ENCODE results near the gene CKLF.
"Not testable (repeated sequence)": the region's sequence is repeated elsewhere in the genome, so short reads cannot be mapped to it uniquely, and the experiment has no call there.

Gene CKLF

DNA sequence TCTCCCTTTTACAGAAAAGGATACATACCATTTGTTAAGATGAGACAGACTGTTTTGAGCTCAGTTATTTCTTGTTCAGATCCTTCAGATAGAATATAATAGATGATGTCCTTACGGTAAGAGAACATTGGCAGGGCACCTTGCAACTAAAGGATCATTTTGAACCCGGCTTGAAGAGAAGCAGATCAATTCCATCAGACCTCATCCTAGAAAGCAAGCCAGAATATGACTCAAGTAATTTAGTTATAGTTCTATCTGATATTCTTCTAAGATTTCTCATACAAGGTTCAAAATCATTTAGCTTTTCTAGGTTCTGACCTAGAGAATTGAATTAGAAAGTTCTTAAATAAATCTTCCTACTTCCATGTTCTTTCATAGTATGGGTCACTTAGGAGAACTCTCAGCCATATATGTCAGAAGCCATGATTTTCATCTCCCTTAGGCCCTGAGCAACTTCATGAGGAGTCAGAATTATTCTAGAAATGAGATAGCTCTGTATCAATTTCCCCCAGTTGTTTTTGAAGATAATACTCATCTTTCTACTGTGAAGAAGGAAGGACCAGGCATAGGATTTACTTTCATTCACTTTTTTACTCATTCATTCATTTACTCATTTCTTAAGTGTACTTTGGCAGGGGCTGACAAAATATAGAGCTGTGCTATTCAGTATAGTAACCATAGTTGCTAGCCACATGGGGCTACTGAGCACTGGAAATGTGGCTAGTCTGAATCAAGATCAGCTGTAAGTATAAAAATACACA, 11.4 kb downstream of the CKLF start:
- Histone ChIP-seq H3K27me3 (replicated peaks; ENCODE audit: control insufficient read depth, insufficient read depth, low read length) (no peaks in the 10 kb centered on the region), H3K4me1 (ENCODE audit: control insufficient read depth, insufficient read depth, low read length) (peaks cover 17% of the 10 kb centered on the region), H3K9me3 (ENCODE audit: control insufficient read depth, low read length) (no peaks in the 10 kb centered on the region), H3K36me3 (ENCODE audit: control insufficient read depth, insufficient read depth, low read length, severe bottlenecking) (peaks cover 24% of the 10 kb centered on the region), H3K9ac (ENCODE audit: low read length) (no peak overlapping the region), H3K4me3 (ENCODE audit: low read length) (no peak overlapping the region)
- DNase-seq (ENCODE audit: low read depth), result no peak

DNA sequence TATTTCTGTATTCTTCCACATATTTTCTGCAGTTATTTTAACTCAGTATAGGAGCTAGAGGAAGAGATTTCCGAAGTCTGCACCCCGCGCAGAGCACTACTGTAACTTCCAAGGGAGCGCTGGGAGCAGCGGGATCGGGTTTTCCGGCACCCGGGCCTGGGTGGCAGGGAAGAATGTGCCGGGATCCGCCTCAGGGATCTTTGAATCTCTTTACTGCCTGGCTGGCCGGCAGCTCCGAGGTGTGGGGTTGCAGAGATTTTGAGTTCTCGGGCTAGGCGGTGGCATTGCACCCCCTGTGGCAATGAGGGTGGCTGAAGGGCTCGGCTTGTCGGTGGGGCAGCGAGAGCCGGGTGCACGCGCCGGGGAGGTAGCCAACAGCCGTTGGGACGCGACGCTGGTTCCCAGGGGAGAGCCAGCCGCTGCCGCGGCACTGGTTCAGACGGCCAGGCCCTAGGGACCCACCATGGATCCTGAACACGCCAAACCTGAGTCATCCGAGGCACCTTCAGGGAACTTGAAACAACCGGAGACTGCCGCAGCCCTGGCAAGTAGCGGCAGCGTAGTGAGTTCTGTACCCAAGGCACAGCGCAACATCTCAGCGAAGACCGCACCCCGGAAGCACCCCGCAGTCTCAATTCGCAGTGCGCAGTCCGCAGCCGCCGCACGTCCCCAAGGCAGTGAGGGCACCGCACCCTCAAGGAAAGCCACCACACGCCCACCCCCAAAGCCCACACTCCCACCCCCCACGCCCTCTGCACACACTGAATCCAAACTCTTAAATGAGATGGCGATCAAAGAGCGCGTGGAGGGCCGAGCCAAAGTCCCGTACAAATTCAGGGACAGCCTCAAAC, 13.9 kb downstream of the CKLF start, which contains the start of gene CMTM1:
TSS of gene CMTM1 (plus strand) at position 389 of the 851 bp plus-strand sequence. CDS start at position 464, 75 bp downstream.
- H3K36me3 ChIP-seq (ENCODE audit: control insufficient read depth, insufficient read depth, low read length, severe bottlenecking), result peaks cover 21% of the 10 kb centered on the region
- no peak within 1 kb of the TSS for H3K9ac ChIP-seq (ENCODE audit: low read length)
- H3K27me3 ChIP-seq (replicated peaks; ENCODE audit: control insufficient read depth, insufficient read depth, low read length), result no peaks in the 10 kb centered on the region
- DNase-seq (ENCODE audit: low read depth), result no peak
- H3K4me3 ChIP-seq (ENCODE audit: low read length), result no peak within 1 kb of the TSS
- H3K4me1 ChIP-seq (ENCODE audit: control insufficient read depth, insufficient read depth, low read length), result peaks cover 32% of the 10 kb centered on the region
- no peaks in the 10 kb centered on the region for H3K9me3 ChIP-seq (ENCODE audit: control insufficient read depth, low read length)

DNA sequence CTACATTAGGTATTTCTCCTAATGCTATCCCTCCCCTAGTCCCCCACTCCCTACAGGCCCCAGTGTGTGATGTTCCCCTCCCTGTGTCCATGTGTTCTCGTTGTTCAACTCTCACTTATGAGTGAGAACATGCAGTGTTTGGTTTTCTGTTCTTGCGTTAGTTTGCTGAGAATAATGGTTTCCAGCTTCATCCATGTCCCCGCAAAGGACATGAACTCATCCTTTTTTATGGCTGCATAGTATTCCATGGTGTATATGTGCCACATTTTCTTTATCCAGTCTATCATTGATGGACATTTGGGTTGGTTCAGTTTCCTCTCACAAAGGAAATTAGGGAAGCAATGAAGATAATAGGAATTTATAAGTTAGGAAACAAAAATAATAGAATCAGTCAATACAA, 14.9 kb downstream of the CKLF start:
- not testable (repeated sequence) for H3K4me3 ChIP-seq (ENCODE audit: low read length); DNase-seq (ENCODE audit: low read depth); H3K9me3 ChIP-seq (ENCODE audit: control insufficient read depth, low read length); H3K9ac ChIP-seq (ENCODE audit: low read length); H3K27me3 ChIP-seq (replicated peaks; ENCODE audit: control insufficient read depth, insufficient read depth, low read length)
- Histone ChIP-seq H3K4me1 (ENCODE audit: control insufficient read depth, insufficient read depth, low read length) (peaks cover 29% of the 10 kb centered on the region), H3K36me3 (ENCODE audit: control insufficient read depth, insufficient read depth, low read length, severe bottlenecking) (peaks cover 21% of the 10 kb centered on the region)

DNA sequence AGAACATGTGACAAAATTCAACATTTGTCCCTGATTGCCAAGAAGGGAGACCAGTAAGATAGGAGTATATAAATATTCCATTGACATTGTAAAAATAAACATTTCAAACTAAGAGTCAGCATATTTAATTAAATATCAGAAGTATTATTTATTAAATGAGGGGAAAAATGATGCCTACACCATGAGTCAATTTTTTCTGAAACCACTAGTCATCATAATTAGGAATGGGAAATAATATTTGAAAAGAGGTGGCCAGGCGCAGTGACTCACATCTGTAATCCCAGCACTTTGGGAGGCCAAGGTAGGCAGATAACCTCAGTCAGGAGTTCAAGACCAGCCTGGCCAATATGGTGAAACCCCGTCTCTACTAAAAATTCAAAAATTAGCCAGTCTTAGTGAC, 16.0 kb downstream of the CKLF start:
- Histone ChIP-seq H3K36me3 (ENCODE audit: control insufficient read depth, insufficient read depth, low read length, severe bottlenecking) (peaks cover 21% of the 10 kb centered on the region), H3K4me3 (ENCODE audit: low read length) (no peak overlapping the region), H3K9ac (ENCODE audit: low read length) (no peak overlapping the region), H3K4me1 (ENCODE audit: control insufficient read depth, insufficient read depth, low read length) (peaks cover 29% of the 10 kb centered on the region), H3K9me3 (ENCODE audit: control insufficient read depth, low read length) (no peaks in the 10 kb centered on the region), H3K27me3 (replicated peaks; ENCODE audit: control insufficient read depth, insufficient read depth, low read length) (no peaks in the 10 kb centered on the region)
- no peak for DNase-seq (ENCODE audit: low read depth)

DNA sequence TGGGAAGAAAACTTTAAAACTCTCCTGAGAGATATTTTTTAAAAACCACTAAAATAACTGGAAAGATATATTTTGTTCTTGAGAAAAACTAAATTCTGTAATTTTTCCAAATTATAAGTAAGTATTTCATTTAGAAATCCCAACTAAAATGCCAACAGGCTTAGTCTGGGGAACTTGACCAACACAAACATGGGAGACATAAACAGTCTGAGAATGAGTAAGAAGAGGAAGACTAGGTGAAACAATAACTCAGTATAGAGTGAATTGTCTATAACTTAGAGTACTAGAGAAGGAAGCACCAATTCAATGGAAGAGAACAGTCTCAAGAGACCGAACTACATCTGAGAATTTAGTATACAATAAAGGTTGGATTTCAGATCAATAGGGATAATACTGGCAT, 16.8 kb downstream of the CKLF start:
- peak; percentile 82 for DNase-seq (ENCODE audit: low read depth)
- H3K36me3 ChIP-seq (ENCODE audit: control insufficient read depth, insufficient read depth, low read length, severe bottlenecking), result peaks cover 17% of the 10 kb centered on the region
- H3K4me3 ChIP-seq (ENCODE audit: low read length), result peak overlapping the region; percentile 47
- no peaks in the 10 kb centered on the region for H3K27me3 ChIP-seq (replicated peaks; ENCODE audit: control insufficient read depth, insufficient read depth, low read length)
- no peaks in the 10 kb centered on the region for H3K9me3 ChIP-seq (ENCODE audit: control insufficient read depth, low read length)
- H3K9ac ChIP-seq (ENCODE audit: low read length), result peak overlapping the region; percentile 49
- H3K4me1 ChIP-seq (ENCODE audit: control insufficient read depth, insufficient read depth, low read length), result peaks cover 29% of the 10 kb centered on the region

DNA sequence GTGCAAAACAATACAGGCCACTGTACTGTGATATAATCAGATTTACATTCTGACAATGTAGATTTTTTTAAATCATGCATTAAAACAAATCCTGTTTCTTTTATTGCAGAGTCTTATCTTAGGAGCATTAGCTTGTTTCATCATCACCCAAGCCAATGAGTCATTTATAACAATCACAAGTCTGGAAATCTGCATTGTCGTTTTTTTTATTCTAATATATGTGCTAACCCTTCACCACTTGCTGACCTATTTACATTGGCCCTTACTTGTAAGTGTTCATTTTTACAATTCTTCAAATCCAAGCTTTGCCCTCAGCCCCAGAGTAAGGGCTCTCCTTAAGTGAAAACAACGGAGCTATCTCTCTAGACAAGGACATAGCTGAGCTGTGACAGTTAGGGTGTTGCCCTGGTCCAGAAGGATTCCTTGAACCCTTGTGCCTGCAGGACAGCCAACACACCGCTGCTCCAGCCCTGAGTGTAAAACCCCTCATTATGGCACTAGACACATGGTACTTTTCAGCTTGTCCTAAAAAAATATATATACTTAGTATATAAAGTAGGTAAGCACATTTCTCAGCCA, 17.5 kb downstream of the CKLF start:
- peak; percentile 80 for DNase-seq (ENCODE audit: low read depth)
- peak overlapping the region; percentile 49 for H3K9ac ChIP-seq (ENCODE audit: low read length)

DNA sequence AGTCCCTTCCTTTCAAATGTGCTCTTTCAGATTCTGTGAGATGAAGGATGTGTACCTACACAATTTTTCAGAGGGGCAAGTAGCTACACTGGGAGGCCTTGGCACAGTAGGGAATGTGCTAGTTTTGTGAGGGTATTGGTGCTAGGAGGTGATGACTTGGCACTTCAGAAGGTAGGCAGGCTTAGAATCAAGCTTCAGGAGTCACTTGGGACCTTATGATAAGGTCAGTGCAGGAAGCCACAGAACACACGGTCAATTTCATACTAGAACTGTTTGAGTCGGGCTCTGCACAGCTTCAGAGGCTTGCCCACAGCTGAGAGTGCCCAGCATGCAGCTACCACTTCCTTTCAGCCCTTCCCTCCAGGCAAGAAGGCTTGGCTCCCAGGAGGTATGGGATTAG, 20.0 kb downstream of the CKLF start:
- no peaks in the 10 kb centered on the region for H3K36me3 ChIP-seq (ENCODE audit: control insufficient read depth, insufficient read depth, low read length, severe bottlenecking)
- no peaks in the 10 kb centered on the region for H3K9me3 ChIP-seq (ENCODE audit: control insufficient read depth, low read length)
- no peak for DNase-seq (ENCODE audit: low read depth)
- no peak overlapping the region for H3K4me3 ChIP-seq (ENCODE audit: low read length)
- peaks cover under 1% of the 10 kb centered on the region for H3K27me3 ChIP-seq (replicated peaks; ENCODE audit: control insufficient read depth, insufficient read depth, low read length)
- no peak overlapping the region for H3K9ac ChIP-seq (ENCODE audit: low read length)
- peaks cover 32% of the 10 kb centered on the region for H3K4me1 ChIP-seq (ENCODE audit: control insufficient read depth, insufficient read depth, low read length)

More for the DNA sequence above, 17.5 kb downstream of the CKLF start:
- Histone ChIP-seq H3K36me3 (ENCODE audit: control insufficient read depth, insufficient read depth, low read length, severe bottlenecking) (peaks cover 14% of the 10 kb centered on the region), H3K27me3 (replicated peaks; ENCODE audit: control insufficient read depth, insufficient read depth, low read length) (no peaks in the 10 kb centered on the region), H3K9me3 (ENCODE audit: control insufficient read depth, low read length) (no peaks in the 10 kb centered on the region), H3K4me3 (ENCODE audit: low read length) (peak overlapping the region; percentile 47), H3K4me1 (ENCODE audit: control insufficient read depth, insufficient read depth, low read length) (peaks cover 29% of the 10 kb centered on the region)

DNA sequence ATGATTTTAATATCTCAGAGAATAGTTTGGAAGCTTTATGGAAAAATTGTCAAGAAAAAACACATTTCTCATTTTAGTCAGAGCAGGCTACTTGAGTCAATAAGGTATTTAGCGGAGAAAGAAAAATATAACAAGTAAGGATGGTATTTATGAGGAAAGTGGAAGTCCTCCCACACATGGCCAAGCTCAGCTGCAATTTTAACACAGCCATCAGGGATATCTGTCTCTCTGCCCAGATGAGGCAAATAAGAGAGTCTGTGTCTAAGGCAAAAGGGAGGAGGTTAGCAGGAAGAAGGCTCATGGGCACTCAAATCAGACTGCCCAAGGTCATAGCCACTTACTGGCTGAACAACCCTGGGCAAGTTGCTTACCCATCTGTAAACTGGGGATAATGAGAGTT, 21.7 kb downstream of the CKLF start:
- H3K4me1 ChIP-seq (ENCODE audit: control insufficient read depth, insufficient read depth, low read length), result peaks cover 31% of the 10 kb centered on the region
- H3K4me3 ChIP-seq (ENCODE audit: low read length), result no peak overlapping the region
- H3K36me3 ChIP-seq (ENCODE audit: control insufficient read depth, insufficient read depth, low read length, severe bottlenecking), result no peaks in the 10 kb centered on the region
- no peak for DNase-seq (ENCODE audit: low read depth)
- H3K9me3 ChIP-seq (ENCODE audit: control insufficient read depth, low read length), result no peaks in the 10 kb centered on the region
- no peak overlapping the region for H3K9ac ChIP-seq (ENCODE audit: low read length)
- peaks cover 9% of the 10 kb centered on the region for H3K27me3 ChIP-seq (replicated peaks; ENCODE audit: control insufficient read depth, insufficient read depth, low read length)

DNA sequence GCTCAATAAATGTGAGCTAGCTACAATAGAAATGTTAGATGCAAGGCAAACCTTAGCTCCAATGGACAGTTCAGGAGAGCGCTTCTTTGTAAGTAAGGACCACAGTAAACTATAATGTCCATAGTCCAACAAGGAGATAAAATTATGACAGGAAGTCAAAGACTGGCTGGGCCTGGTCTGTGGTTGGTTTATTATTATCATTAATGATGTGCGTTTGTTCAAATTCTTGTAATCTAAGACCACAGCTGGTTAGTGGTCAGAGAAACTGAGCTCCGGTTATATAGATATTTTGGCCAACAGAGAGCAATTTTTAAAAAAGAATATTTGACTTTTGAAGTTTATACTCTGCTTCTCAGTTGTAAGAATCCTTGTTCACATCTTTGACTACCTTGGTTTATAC, 22.2 kb downstream of the CKLF start:
- Histone ChIP-seq H3K4me3 (ENCODE audit: low read length) (no peak overlapping the region), H3K27me3 (replicated peaks; ENCODE audit: control insufficient read depth, insufficient read depth, low read length) (peaks cover 9% of the 10 kb centered on the region), H3K9me3 (ENCODE audit: control insufficient read depth, low read length) (no peaks in the 10 kb centered on the region), H3K4me1 (ENCODE audit: control insufficient read depth, insufficient read depth, low read length) (peaks cover 26% of the 10 kb centered on the region), H3K9ac (ENCODE audit: low read length) (no peak overlapping the region), H3K36me3 (ENCODE audit: control insufficient read depth, insufficient read depth, low read length, severe bottlenecking) (no peaks in the 10 kb centered on the region)
- no peak for DNase-seq (ENCODE audit: low read depth)

DNA sequence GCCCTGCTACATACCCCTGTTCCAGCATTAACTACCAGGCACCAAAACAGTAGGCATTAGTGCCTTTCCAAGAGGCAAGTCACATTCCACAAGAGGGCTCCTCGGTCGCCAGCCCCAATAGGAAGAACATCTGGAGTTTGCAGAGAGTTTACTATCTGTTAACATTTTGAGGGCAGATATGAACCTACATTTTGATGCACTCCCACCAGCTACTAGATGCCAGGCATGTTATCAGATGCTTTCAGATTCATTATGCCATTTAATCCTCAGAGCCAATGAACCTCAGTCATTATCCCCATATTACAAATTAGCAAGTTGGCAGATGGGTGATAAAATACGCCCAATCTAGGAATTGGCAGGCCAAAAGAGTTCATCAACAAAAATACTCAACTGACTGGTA, 22.7 kb downstream of the CKLF start:
- Histone ChIP-seq H3K4me3 (ENCODE audit: low read length) (no peak overlapping the region), H3K4me1 (ENCODE audit: control insufficient read depth, insufficient read depth, low read length) (peaks cover 23% of the 10 kb centered on the region), H3K27me3 (replicated peaks; ENCODE audit: control insufficient read depth, insufficient read depth, low read length) (peaks cover 9% of the 10 kb centered on the region), H3K36me3 (ENCODE audit: control insufficient read depth, insufficient read depth, low read length, severe bottlenecking) (no peaks in the 10 kb centered on the region), H3K9me3 (ENCODE audit: control insufficient read depth, low read length) (no peaks in the 10 kb centered on the region), H3K9ac (ENCODE audit: low read length) (no peak overlapping the region)
- DNase-seq (ENCODE audit: low read depth), result no peak

DNA sequence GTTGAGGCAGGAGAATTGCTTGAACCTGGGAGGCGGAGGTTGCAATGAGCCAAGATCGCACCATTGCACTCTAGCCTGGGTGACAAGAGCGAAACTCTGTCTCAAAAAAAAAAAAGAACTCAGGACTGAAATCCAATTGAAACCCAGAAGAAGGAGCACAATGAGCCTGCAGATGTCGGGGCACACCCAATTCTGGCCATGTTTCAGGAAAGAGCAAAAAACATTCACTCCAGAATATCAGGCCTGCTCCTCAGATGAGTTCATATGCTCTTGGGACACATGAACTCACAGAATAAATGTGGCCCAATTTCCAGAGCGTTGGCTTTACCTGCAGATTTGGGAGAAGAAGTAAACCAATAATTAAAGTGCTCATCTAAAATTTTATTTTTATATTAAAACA, 23.9 kb downstream of the CKLF start:
- no peak overlapping the region for H3K4me3 ChIP-seq (ENCODE audit: low read length)
- H3K27me3 ChIP-seq (replicated peaks; ENCODE audit: control insufficient read depth, insufficient read depth, low read length), result peaks cover 9% of the 10 kb centered on the region
- no peak for DNase-seq (ENCODE audit: low read depth)
- H3K36me3 ChIP-seq (ENCODE audit: control insufficient read depth, insufficient read depth, low read length, severe bottlenecking), result no peaks in the 10 kb centered on the region
- H3K4me1 ChIP-seq (ENCODE audit: control insufficient read depth, insufficient read depth, low read length), result peaks cover 30% of the 10 kb centered on the region
- no peaks in the 10 kb centered on the region for H3K9me3 ChIP-seq (ENCODE audit: control insufficient read depth, low read length)
- no peak overlapping the region for H3K9ac ChIP-seq (ENCODE audit: low read length)

Measured in adipocyte (in vitro differentiated cells).